ENCODE results near the gene ECM1.

ECM1 gene

GRCh38 chr1:150511985-150512660, 4.2 kb downstream of the ECM1 start:
- TF ChIP-seq CTCF (IDR thresholded peaks at IDR 0.05; ENCODE audit: low read depth, low read length, missing control alignments): no peak
- Histone ChIP-seq H3K36me3 (replicated peaks) (peaks cover 2% of the 10 kb centered on the region), H3K27me3 (replicated peaks) (no peaks in the 10 kb centered on the region), H3K27ac (no peak overlapping the region), H3K4me3 (ENCODE audit: low read depth, low read length) (no peak overlapping the region)
- no peak for DNase-seq
- in situ Hi-C loops (cut with HindIII; ENCODE audit: low pct_ligation_motif_present, low sequenced_read_pairs): no loop called here

- H3K36me3 ChIP-seq (replicated peaks): peaks cover 2% of the 10 kb centered on the region
- no peaks in the 10 kb centered on the region for H3K27me3 ChIP-seq (replicated peaks)
- in situ Hi-C loops (cut with HindIII; ENCODE audit: low pct_ligation_motif_present, low sequenced_read_pairs): no loop called here
- no peak overlapping the region for H3K27ac ChIP-seq
- H3K4me3 ChIP-seq (ENCODE audit: low read depth, low read length): no peak overlapping the region
- no peak for DNase-seq
- TF ChIP-seq CTCF (IDR thresholded peaks at IDR 0.05; ENCODE audit: low read depth, low read length, missing control alignments): no peak
Measured at GRCh38 chr1:150512846-150513245, 4.9 kb downstream of the ECM1 start.

- Histone ChIP-seq H3K4me3 (ENCODE audit: low read depth, low read length) (no peak overlapping the region), H3K27ac (no peak overlapping the region), H3K27me3 (replicated peaks) (no peaks in the 10 kb centered on the region), H3K36me3 (replicated peaks) (peaks cover 2% of the 10 kb centered on the region)
- DNase-seq: no peak
- no peak for TF ChIP-seq CTCF (IDR thresholded peaks at IDR 0.05; ENCODE audit: low read depth, low read length, missing control alignments)
- in situ Hi-C loops (cut with HindIII; ENCODE audit: low pct_ligation_motif_present, low sequenced_read_pairs): no loop called here
Measured at GRCh38 chr1:150513351-150513791, 5.5 kb downstream of the ECM1 start.

- Histone ChIP-seq H3K4me3 (ENCODE audit: low read depth, low read length) (no peak overlapping the region), H3K36me3 (replicated peaks) (peaks cover 2% of the 10 kb centered on the region), H3K27ac (no peak overlapping the region), H3K27me3 (replicated peaks) (no peaks in the 10 kb centered on the region)
- no peak for TF ChIP-seq CTCF (IDR thresholded peaks at IDR 0.05; ENCODE audit: low read depth, low read length, missing control alignments)
- in situ Hi-C loops (cut with HindIII; ENCODE audit: low pct_ligation_motif_present, low sequenced_read_pairs): no loop called here
- DNase-seq: no peak
Measured at GRCh38 chr1:150514260-150514659, 6.4 kb downstream of the ECM1 start.

- no peak overlapping the region for H3K27ac ChIP-seq
- in situ Hi-C loops (cut with HindIII; ENCODE audit: low pct_ligation_motif_present, low sequenced_read_pairs): no loop called here
- no peaks in the 10 kb centered on the region for H3K27me3 ChIP-seq (replicated peaks)
- peaks cover 2% of the 10 kb centered on the region for H3K36me3 ChIP-seq (replicated peaks)
- H3K4me3 ChIP-seq (ENCODE audit: low read depth, low read length): peak overlapping the region; percentile 70
- no peak for DNase-seq
- no peak for TF ChIP-seq CTCF (IDR thresholded peaks at IDR 0.05; ENCODE audit: low read depth, low read length, missing control alignments)
Measured at GRCh38 chr1:150514913-150515327, 7.0 kb downstream of the ECM1 start.
